Natural killer cell (primary cell): ENCODE results near the gene GLDC. TPM values are rescaled to one million over a fixed set of nuclear protein-coding genes. Genes with fewer than 3 reads are reported as not detected.

ENCODE experiments used
- ATAC-seq, 3 donors: fragments of 150-1000 bp in 2 of 3; fragments of 200-7000 bp in 1 of 3; cut with Tn5 transposase; 1 replicate in 1 of 3; 2 replicates in 2 of 3; pipeline ENCODE4 v1.10.0; 2021; ENCODE audit warnings: mild to moderate bottlenecking in 2 of 3, moderate library complexity in 2 of 3
- DNase-seq, 2 donors: peaks; one replicate each; pipeline versions ENCODE4 v3.0.0 to v3.0.0-alpha.2; 2013 to 2021; ENCODE audit warnings: mixed read lengths in 1 of 2
- H3K27ac ChIP-seq: one replicate; pipeline ENCODE4 v1.5.1; 2013; ENCODE audit warnings: mild to moderate bottlenecking, low read length
- H3K27me3 ChIP-seq: one replicate; pipeline ENCODE4 v1.6.1; 2013; ENCODE audit warnings: low read length; ENCODE audit not compliant: control insufficient read depth, insufficient read depth
- H3K36me3 ChIP-seq: one replicate; pipeline ENCODE4 v1.6.1; 2013; ENCODE audit warnings: low read length; ENCODE audit not compliant: control insufficient read depth, insufficient read depth
- H3K4me1 ChIP-seq: one replicate; pipeline ENCODE4 v1.6.1; 2013; ENCODE audit warnings: low read length; ENCODE audit not compliant: control insufficient read depth, insufficient read depth
- H3K4me3 ChIP-seq: one replicate; pipeline ENCODE4 v1.5.1; 2013; ENCODE audit warnings: low read length
- H3K9me3 ChIP-seq: one replicate; pipeline ENCODE4 v1.6.1; 2013; ENCODE audit warnings: low read length; ENCODE audit not compliant: control insufficient read depth, insufficient read depth
- H3K27ac Mint-ChIP-seq, 2 donors: one replicate each; pipeline ENCODE4 v1.8.0; 2022; ENCODE audit warnings: mild to moderate bottlenecking in 2 of 2, mixed read lengths in 2 of 2, moderate library complexity in 1 of 2
- H3K27me3 Mint-ChIP-seq, 2 donors: one replicate each; pipeline ENCODE4 v1.8.0; 2022; ENCODE audit warnings: low read depth in 2 of 2, mixed read lengths in 2 of 2
- H3K36me3 Mint-ChIP-seq: one replicate; pipeline ENCODE4 v1.8.0; 2022; ENCODE audit warnings: mixed read lengths
- H3K4me1 Mint-ChIP-seq, 2 donors: one replicate each; pipeline ENCODE4 v1.8.0; 2022; ENCODE audit warnings: mixed read lengths in 2 of 2
- H3K4me3 Mint-ChIP-seq: one replicate; pipeline ENCODE4 v1.8.0; 2022; ENCODE audit warnings: mild to moderate bottlenecking, moderate library complexity, mixed read lengths
- H3K9me3 Mint-ChIP-seq, 2 donors: one replicate each; pipeline ENCODE4 v1.8.0; 2022; ENCODE audit warnings: mixed read lengths in 2 of 2
- CTCF ChIP-seq: fragments of 200-600 bp; IDR thresholded peaks from one replicate; pipeline ENCODE4 v1.8.0; 2022; ENCODE audit warnings: antibody characterized with exemption
- WGBS: methylation state at CpG from one replicate; pipeline ENCODE4 v1.1.7; 2013; ENCODE audit warnings: missing lambda C conversion rate; ENCODE audit not compliant: insufficient coverage; 5-methylcytosine and 5-hydroxymethylcytosine counted together
- intact Hi-C: fragments of 100-400 bp; cut with micrococcal nuclease; formaldehyde crosslinking; loops from one replicate; pipeline ENCODE4 v1.14.2; 2022
- total RNA-seq, 4 donors: library from RNA; stranded (reverse); fragments of 120-200 nt in 1 of 4; gene quantifications; one replicate each; pipeline versions ENCODE4 v1.2.3 to v1.2.4, GENCODE V29; 2013 to 2022

The GLDC gene
- total RNA-seq, 3 donors from 2014 or later (not counting 1 experiment from before 2014, with no cell fraction given), result 1.3 to 4.6 TPM; not detected in 1

- no peak for ATAC-seq
- TF ChIP-seq CTCF, result no peak
- H3K36me3 ChIP-seq, result peaks cover 38% of the 10 kb centered on the region
These were observed 156.4 kb downstream of the GLDC start for GRCh38 chr9:6489099-6489498.

GRCh38 chr9:6488395-6488794 lies 157.1 kb downstream of the GLDC start:
- peaks cover 5 to 16% of the 10 kb centered on the region in 2 donors for H3K4me1 Mint-ChIP-seq
- H3K4me1 ChIP-seq, result no peaks in the 10 kb centered on the region
- no peak for TF ChIP-seq CTCF
- no peak overlapping the region for H3K4me3 ChIP-seq
- no peak overlapping the region for H3K27ac Mint-ChIP-seq
- H3K9me3 Mint-ChIP-seq, result no peaks in the 10 kb centered on the region
- ATAC-seq (no peak), DNase-seq (peak in 1 of 2 donors; percentile 5)
- H3K27me3 Mint-ChIP-seq, result no peaks in the 10 kb centered on the region
- no peaks in the 10 kb centered on the region for H3K9me3 ChIP-seq
- no peak overlapping the region for H3K4me3 Mint-ChIP-seq
- no peaks in the 10 kb centered on the region for H3K27me3 ChIP-seq
- H3K27ac ChIP-seq, result no peak overlapping the region
- intact Hi-C loops, result no loop called here
- peaks cover 35% of the 10 kb centered on the region for H3K36me3 ChIP-seq
- no peaks in the 10 kb centered on the region for H3K36me3 Mint-ChIP-seq
- 96% methylated on average over 7 of the region's 7 CpGs for WGBS

More at GRCh38 chr9:6489099-6489498, 156.4 kb downstream of the GLDC start:
- Mint-ChIP-seq H3K4me3 (no peak overlapping the region), H3K27me3 (no peaks in the 10 kb centered on the region), H3K27ac (no peak overlapping the region), H3K4me1 (peaks cover 5 to 16% of the 10 kb centered on the region in 2 donors), H3K36me3 (no peaks in the 10 kb centered on the region), H3K9me3 (no peaks in the 10 kb centered on the region)
- no peak overlapping the region for H3K4me3 ChIP-seq
- H3K9me3 ChIP-seq, result no peaks in the 10 kb centered on the region
- no peaks in the 10 kb centered on the region for H3K4me1 ChIP-seq
- intact Hi-C loops, result no loop called here
- DNase-seq, result no peak
- no peaks in the 10 kb centered on the region for H3K27me3 ChIP-seq
- 100% methylated on average over 1 of the region's 1 CpG for WGBS
- H3K27ac ChIP-seq, result no peak overlapping the region

- H3K36me3 ChIP-seq, result peaks cover 64% of the 10 kb centered on the region
These were observed 161.3 kb downstream of the GLDC start for GRCh38 chr9:6484210-6484609.

More at GRCh38 chr9:6484210-6484609, 161.3 kb downstream of the GLDC start:
- Mint-ChIP-seq H3K4me1 (peaks cover 0 to 5% of the 10 kb centered on the region in 2 donors), H3K4me3 (no peak overlapping the region), H3K27ac (no peak overlapping the region), H3K9me3 (no peaks in the 10 kb centered on the region), H3K36me3 (no peaks in the 10 kb centered on the region), H3K27me3 (no peaks in the 10 kb centered on the region)
- DNase-seq (no peak), ATAC-seq (no peak)
- intact Hi-C loops, result no loop called here
- Histone ChIP-seq H3K4me3 (no peak overlapping the region), H3K9me3 (no peaks in the 10 kb centered on the region), H3K27ac (no peak overlapping the region), H3K27me3 (no peaks in the 10 kb centered on the region), H3K4me1 (no peaks in the 10 kb centered on the region)
- WGBS, result 100% methylated on average over 2 of the region's 2 CpGs
- no peak for TF ChIP-seq CTCF

Other genes starting within 250 kb of the GLDC start
- gene UHRF2, start 232.5 kb downstream of the GLDC start, total RNA-seq, result 100 to 1,000 TPM; 118 to 130 (median 120) TPM
- 100 to 1,000 TPM; 115 to 137 (median 116) TPM for gene KDM4C, start 112.2 kb upstream of the GLDC start, total RNA-seq